H9 (cell line): Measurements from ENCODE around the gene STX8. TPM values are rescaled to one million over a fixed set of nuclear protein-coding genes. Genes with fewer than 3 reads are reported as not detected.

Source experiments
- DNase-seq: peaks from one replicate; pipeline ENCODE4 v3.0.0-alpha.2; 2017
- H2AFZ ChIP-seq: one replicate; pipeline ENCODE4 v1.6.1; 2013; ENCODE audit warnings: mild to moderate bottlenecking, low read length, control low read depth, moderate library complexity
- H2AK5ac ChIP-seq: 2 replicates; pipeline ENCODE4 v1.6.1; 2013; ENCODE audit warnings: low read length, control low read depth, mixed read lengths; ENCODE audit not compliant: insufficient read length
- H2BK120ac ChIP-seq: one replicate; pipeline ENCODE4 v1.6.1; 2013; ENCODE audit warnings: low read depth, mild to moderate bottlenecking, low read length, control low read depth, inconsistent platforms; ENCODE audit not compliant: poor library complexity, severe bottlenecking
- H2BK12ac ChIP-seq: 2 replicates; pipeline ENCODE4 v1.6.1; 2013; ENCODE audit warnings: low read length, control low read depth, mixed read lengths, low read depth; ENCODE audit not compliant: insufficient read length
- H2BK15ac ChIP-seq: 2 replicates; pipeline ENCODE4 v1.6.1; 2013; ENCODE audit warnings: low read depth, low read length, control low read depth
- H2BK20ac ChIP-seq: one replicate; pipeline ENCODE4 v1.6.1; 2013; ENCODE audit warnings: low read depth, mild to moderate bottlenecking, low read length, control low read depth, inconsistent platforms; ENCODE audit not compliant: poor library complexity, severe bottlenecking
- H2BK5ac ChIP-seq: 2 replicates; pipeline ENCODE4 v1.6.1; 2013; ENCODE audit warnings: low read length, control low read depth, mixed read lengths; ENCODE audit not compliant: insufficient read length
- H3K14ac ChIP-seq: 2 replicates; pipeline ENCODE4 v1.6.1; 2013; ENCODE audit warnings: low read length, control low read depth; ENCODE audit not compliant: insufficient read depth
- H3K18ac ChIP-seq: 2 replicates; pipeline ENCODE4 v1.6.1; 2013; ENCODE audit warnings: low read depth, mild to moderate bottlenecking, mixed read lengths, low read length, control low read depth; ENCODE audit not compliant: insufficient read length
- H3K23ac ChIP-seq: 2 replicates; pipeline ENCODE4 v1.6.1; 2013; ENCODE audit warnings: low read length, control low read depth, mixed read lengths, low read depth; ENCODE audit not compliant: insufficient read length
- H3K23me2 ChIP-seq: 2 replicates; pipeline ENCODE4 v1.6.1; 2013; ENCODE audit warnings: low read depth, mild to moderate bottlenecking, mixed read lengths, low read length, control low read depth; ENCODE audit not compliant: insufficient read length, poor library complexity, severe bottlenecking
- H3K27ac ChIP-seq: 2 replicates; pipeline ENCODE4 v1.5.1; 2013; ENCODE audit warnings: low read length, control low read depth, mixed read lengths, low read depth; ENCODE audit not compliant: insufficient read length
- H3K27me3 ChIP-seq: 2 replicates; pipeline ENCODE4 v1.6.1; 2013; ENCODE audit warnings: low read length, control low read depth, inconsistent platforms; ENCODE audit not compliant: insufficient read depth
- H3K4ac ChIP-seq: 2 replicates; pipeline ENCODE4 v1.6.1; 2013; ENCODE audit warnings: low read depth, mild to moderate bottlenecking, control low read depth, inconsistent platforms, low read length, moderate library complexity
- H3K4me1 ChIP-seq: 2 replicates; pipeline ENCODE4 v1.6.1; 2013; ENCODE audit warnings: low read length, control low read depth, inconsistent platforms; ENCODE audit not compliant: insufficient read depth
- H3K4me2 ChIP-seq: 2 replicates; pipeline ENCODE4 v1.6.1; 2013; ENCODE audit warnings: low read length, control low read depth, mixed read lengths; ENCODE audit not compliant: insufficient read length, insufficient read depth
- H3K56ac ChIP-seq: 2 replicates; pipeline ENCODE4 v1.6.1; 2013; ENCODE audit warnings: low read depth, mild to moderate bottlenecking, mixed read lengths, low read length, control low read depth; ENCODE audit not compliant: insufficient read length
- H3K79me1 ChIP-seq: 2 replicates; pipeline ENCODE4 v1.6.1; 2013; ENCODE audit warnings: low read depth, mild to moderate bottlenecking, moderate library complexity, low read length, control low read depth, inconsistent platforms; ENCODE audit not compliant: insufficient read depth, poor library complexity, severe bottlenecking
- H3K79me2 ChIP-seq: 2 replicates; pipeline ENCODE4 v1.6.1; 2013; ENCODE audit warnings: low read length, control low read depth, inconsistent platforms; ENCODE audit not compliant: insufficient read depth
- H3K9ac ChIP-seq: 2 replicates; pipeline ENCODE4 v1.6.1; 2013; ENCODE audit warnings: low read length, control low read depth, mixed read lengths; ENCODE audit not compliant: insufficient read length; ENCODE audit errors: extremely low read depth
- H3K9me3 ChIP-seq: one replicate; pipeline ENCODE4 v1.6.1; 2013; ENCODE audit warnings: low read depth, low read length, inconsistent platforms; ENCODE audit not compliant: control insufficient read depth
- H3T11ph ChIP-seq: one replicate; pipeline ENCODE4 v1.6.1; 2013; ENCODE audit warnings: mild to moderate bottlenecking, low read length, control low read depth, inconsistent platforms
- H4K20me1 ChIP-seq: one replicate; pipeline ENCODE4 v1.6.1; 2013; ENCODE audit not compliant: control insufficient read depth, insufficient read length, insufficient read depth
- H4K5ac ChIP-seq: 2 replicates; pipeline ENCODE4 v1.6.1; 2013; ENCODE audit warnings: low read depth, mild to moderate bottlenecking, mixed read lengths, low read length, control low read depth; ENCODE audit not compliant: insufficient read length
- H4K8ac ChIP-seq: replicated peaks from 2 replicates; pipeline ENCODE4 v1.6.1; 2013; ENCODE audit warnings: low read length, control low read depth, mixed read lengths, low read depth; ENCODE audit not compliant: insufficient read length
- H4K91ac ChIP-seq: 2 replicates; pipeline ENCODE4 v1.6.1; 2013; ENCODE audit warnings: low read depth, mild to moderate bottlenecking, moderate library complexity, mixed read lengths, low read length, control low read depth; ENCODE audit not compliant: insufficient read length
- H3K27ac Mint-ChIP-seq, 3 experiments: 2 replicates in 2 of 3; 3 replicates in 1 of 3; pipeline ENCODE4 v1.8.0; 2020 to 2021; ENCODE audit warnings: mixed read lengths in 3 of 3, mild to moderate bottlenecking in 1 of 3, moderate library complexity in 1 of 3
- H3K27me3 Mint-ChIP-seq: 2 replicates; pipeline ENCODE4 v1.8.0; 2021; ENCODE audit warnings: low read depth, mild to moderate bottlenecking, moderate library complexity, mixed read lengths
- H3K36me3 Mint-ChIP-seq, 3 experiments: 2 replicates in 2 of 3; 3 replicates in 1 of 3; pipeline ENCODE4 v1.8.0; 2020 to 2021; ENCODE audit warnings: low read depth in 3 of 3, mixed read lengths in 3 of 3; ENCODE audit not compliant: insufficient read depth in 1 of 3
- H3K4me1 Mint-ChIP-seq, 2 experiments: 2 replicates each; pipeline ENCODE4 v1.8.0; 2020; ENCODE audit warnings: mixed read lengths in 2 of 2
- H3K4me3 Mint-ChIP-seq, 2 experiments: 2 replicates in 1 of 2; 3 replicates in 1 of 2; pipeline ENCODE4 v1.8.0; 2020 to 2021; ENCODE audit warnings: mild to moderate bottlenecking in 2 of 2, mixed read lengths in 2 of 2, moderate library complexity in 1 of 2
- H3K9me3 Mint-ChIP-seq, 2 experiments: 2 replicates in 1 of 2; 3 replicates in 1 of 2; pipeline ENCODE4 v1.8.0; 2020; ENCODE audit warnings: mild to moderate bottlenecking in 2 of 2, mixed read lengths in 2 of 2, moderate library complexity in 1 of 2
- WGBS: extraction: QIAGEN DNeasy Blood & Tissue Kit; methylation state at CpG from one replicate; pipeline ENCODE4 v1.1.7; 2013; ENCODE audit warnings: missing lambda C conversion rate, low lambda C conversion rate, mixed read lengths; ENCODE audit not compliant: insufficient read length; ENCODE audit errors: extremely low coverage; 5-methylcytosine and 5-hydroxymethylcytosine counted together
- total RNA-seq: library from RNA; stranded (reverse); gene quantifications from 2 replicates; pipeline ENCODE4 v1.2.1, GENCODE V29; 2021
- TF ChIP-seq, protein P1 (sequence below): fragments of 200-600 bp; sonication (generic); conservative IDR thresholded peaks from 3 replicates; pipeline ENCODE4 v1.8.0; 2021; ENCODE audit warnings: antibody characterized with exemption, mild to moderate bottlenecking

The STX8 gene
- total RNA-seq, 1 experiment from 2014 or later, result 55.1 TPM

DNA sequence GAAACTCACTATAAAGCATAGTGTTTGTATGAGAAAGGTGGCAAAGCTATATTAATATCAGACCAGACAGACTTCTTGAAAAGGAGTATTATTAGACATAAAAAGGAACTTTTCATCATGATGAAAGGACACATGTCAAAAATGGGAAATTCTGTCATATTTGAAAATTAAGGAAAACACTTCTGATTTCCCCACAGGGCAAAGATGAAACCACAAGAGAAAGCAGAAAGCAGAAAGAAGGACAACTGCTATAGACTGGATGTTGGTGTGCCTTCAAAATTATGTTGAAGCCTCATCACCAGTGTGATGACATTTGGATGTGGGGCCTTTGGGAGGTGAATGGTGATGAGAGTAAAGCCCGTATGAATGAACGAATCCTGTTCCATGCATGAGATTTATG, 193.0 kb downstream of the STX8 start:
- Histone ChIP-seq H3T11ph (no peak overlapping the region), H2BK120ac (no peak overlapping the region), H3K18ac (no peak overlapping the region), H3K79me1 (no peaks in the 10 kb centered on the region), H3K27ac (no peak overlapping the region), H4K20me1 (no peaks in the 10 kb centered on the region), H3K23me2 (no peaks in the 10 kb centered on the region), H2BK20ac (no peak overlapping the region), H3K9ac (no peak overlapping the region), H3K23ac (no peak overlapping the region), H3K4me2 (no peak overlapping the region), H2AK5ac (no peak overlapping the region), H2BK5ac (no peak overlapping the region), H3K14ac (no peak overlapping the region), H3K9me3 (no peaks in the 10 kb centered on the region), H4K5ac (no peak overlapping the region), H3K27me3 (no peaks in the 10 kb centered on the region), H2BK12ac (no peak overlapping the region), H3K4ac (no peak overlapping the region), H4K91ac (no peak overlapping the region), H4K8ac (no peak overlapping the region), H3K79me2 (no peaks in the 10 kb centered on the region), H2AFZ (no peak overlapping the region), H2BK15ac (no peak overlapping the region), H3K56ac (no peak overlapping the region), H3K4me1 (no peaks in the 10 kb centered on the region)
- TF ChIP-seq, protein P1, sequence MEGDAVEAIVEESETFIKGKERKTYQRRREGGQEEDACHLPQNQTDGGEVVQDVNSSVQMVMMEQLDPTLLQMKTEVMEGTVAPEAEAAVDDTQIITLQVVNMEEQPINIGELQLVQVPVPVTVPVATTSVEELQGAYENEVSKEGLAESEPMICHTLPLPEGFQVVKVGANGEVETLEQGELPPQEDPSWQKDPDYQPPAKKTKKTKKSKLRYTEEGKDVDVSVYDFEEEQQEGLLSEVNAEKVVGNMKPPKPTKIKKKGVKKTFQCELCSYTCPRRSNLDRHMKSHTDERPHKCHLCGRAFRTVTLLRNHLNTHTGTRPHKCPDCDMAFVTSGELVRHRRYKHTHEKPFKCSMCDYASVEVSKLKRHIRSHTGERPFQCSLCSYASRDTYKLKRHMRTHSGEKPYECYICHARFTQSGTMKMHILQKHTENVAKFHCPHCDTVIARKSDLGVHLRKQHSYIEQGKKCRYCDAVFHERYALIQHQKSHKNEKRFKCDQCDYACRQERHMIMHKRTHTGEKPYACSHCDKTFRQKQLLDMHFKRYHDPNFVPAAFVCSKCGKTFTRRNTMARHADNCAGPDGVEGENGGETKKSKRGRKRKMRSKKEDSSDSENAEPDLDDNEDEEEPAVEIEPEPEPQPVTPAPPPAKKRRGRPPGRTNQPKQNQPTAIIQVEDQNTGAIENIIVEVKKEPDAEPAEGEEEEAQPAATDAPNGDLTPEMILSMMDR, result no peak
- no peak overlapping the region for H3K27ac Mint-ChIP-seq
- no peak overlapping the region for H3K4me3 Mint-ChIP-seq
- no peaks in the 10 kb centered on the region for H3K27me3 Mint-ChIP-seq
- H3K4me1 Mint-ChIP-seq, result peaks cover 2 to 3% of the 10 kb centered on the region in 2 experiments; a peak in 1 of 4 replicates
- no peaks in the 10 kb centered on the region; a peak in 1 of 5 replicates for H3K9me3 Mint-ChIP-seq
- no peaks in the 10 kb centered on the region for H3K36me3 Mint-ChIP-seq
- no CpG with 5 or more reads among the region's 2 CpGs for WGBS
- no peak for DNase-seq
